LNCAP (cell line): ENCODE data around the gene NELFCD.

ENCODE experiments used
- TF ChIP-seq, protein P1 (sequence below): fragments of 450-650 bp; IDR thresholded peaks from 2 replicates; pipeline ENCODE4 v1.5.1; 2017; ENCODE audit warnings: mild to moderate bottlenecking

The NELFCD gene

DNA sequence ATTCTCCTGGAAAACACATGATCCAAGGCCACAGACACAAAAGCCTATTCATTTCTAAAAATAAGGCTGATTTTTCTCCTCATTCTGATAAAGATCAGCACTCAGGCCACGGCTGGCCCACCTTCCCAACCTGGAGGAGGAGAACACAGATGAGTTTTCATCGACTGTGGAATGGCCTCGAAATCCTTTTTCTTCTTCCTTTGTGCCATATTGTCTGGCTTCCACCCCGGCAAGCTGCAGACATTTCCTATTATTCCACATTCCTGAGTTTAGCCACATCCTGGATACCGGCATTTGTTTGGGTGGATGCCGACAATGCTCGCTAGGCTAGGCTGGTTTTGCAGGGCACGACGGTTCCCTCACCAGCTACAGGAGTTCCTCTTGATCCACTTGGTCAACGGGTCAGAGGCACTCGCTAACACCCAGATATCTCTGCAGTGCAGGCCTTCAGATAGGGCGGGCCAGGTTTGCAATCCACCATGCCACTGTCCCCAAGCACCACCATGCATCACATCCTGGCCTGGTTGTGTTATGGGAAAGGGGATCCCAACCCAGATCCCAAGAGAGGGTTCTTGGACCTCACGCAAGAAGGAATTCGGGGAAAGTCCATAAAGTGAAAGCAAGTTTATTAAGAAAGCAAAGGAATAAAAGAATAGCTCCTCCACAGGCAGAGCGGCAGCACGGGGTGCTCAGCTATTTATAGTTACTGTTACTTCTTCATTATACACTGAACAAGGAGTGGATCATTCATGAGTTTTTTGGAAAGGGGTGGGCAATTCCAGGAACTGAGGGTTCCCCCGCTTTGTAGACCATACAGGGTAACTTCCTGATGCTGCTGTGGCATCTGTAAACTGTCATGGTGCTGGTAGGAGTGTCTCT is 30.2 kb downstream of the NELFCD start:
- TF ChIP-seq, protein P1, sequence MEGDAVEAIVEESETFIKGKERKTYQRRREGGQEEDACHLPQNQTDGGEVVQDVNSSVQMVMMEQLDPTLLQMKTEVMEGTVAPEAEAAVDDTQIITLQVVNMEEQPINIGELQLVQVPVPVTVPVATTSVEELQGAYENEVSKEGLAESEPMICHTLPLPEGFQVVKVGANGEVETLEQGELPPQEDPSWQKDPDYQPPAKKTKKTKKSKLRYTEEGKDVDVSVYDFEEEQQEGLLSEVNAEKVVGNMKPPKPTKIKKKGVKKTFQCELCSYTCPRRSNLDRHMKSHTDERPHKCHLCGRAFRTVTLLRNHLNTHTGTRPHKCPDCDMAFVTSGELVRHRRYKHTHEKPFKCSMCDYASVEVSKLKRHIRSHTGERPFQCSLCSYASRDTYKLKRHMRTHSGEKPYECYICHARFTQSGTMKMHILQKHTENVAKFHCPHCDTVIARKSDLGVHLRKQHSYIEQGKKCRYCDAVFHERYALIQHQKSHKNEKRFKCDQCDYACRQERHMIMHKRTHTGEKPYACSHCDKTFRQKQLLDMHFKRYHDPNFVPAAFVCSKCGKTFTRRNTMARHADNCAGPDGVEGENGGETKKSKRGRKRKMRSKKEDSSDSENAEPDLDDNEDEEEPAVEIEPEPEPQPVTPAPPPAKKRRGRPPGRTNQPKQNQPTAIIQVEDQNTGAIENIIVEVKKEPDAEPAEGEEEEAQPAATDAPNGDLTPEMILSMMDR: no peak

DNA sequence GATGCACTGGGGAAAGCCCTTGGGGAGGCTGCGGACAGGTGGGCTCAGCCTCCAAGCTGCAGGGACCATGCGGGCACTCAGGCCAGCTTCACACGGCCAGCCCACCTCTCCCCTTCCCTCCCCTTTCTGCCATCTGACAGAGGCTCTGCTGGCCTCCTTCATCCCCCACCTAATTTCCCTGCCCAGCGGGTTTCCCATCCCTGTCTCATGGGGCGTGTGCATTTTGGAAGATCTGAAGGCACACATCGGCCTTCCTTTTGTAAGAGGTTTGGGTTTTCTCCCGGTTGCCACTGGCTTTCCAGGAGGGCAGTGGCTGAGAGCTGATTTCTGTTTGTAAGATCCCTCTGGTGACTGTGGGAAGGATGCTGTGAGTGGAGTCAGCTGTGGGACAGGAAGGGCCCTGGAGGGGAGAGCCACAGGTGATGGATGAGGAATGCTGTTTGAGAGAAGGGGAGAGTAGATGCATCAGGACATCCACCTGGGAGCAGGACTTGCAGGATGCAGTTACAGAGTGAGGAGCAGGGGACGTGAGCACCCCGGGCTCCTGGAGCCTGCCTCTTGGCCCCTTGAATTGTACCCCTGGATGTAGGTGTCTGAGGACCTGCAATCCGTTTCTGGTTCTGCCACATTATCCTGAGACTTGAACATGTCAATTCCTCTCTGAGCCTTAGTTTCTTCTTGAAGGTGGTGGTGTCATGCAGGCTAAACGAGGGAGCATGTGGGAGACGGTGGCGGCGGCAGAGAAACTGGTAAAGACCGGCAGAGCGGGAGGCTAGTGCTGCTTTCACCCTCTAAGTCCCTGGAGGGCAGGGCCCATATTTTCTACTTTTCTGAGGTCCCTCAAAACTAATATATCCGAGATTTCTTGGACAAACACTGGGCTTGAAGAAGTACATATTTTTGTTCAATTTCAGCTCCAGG is 32.2 kb downstream of the NELFCD start:
- TF ChIP-seq, protein P1: no peak

DNA sequence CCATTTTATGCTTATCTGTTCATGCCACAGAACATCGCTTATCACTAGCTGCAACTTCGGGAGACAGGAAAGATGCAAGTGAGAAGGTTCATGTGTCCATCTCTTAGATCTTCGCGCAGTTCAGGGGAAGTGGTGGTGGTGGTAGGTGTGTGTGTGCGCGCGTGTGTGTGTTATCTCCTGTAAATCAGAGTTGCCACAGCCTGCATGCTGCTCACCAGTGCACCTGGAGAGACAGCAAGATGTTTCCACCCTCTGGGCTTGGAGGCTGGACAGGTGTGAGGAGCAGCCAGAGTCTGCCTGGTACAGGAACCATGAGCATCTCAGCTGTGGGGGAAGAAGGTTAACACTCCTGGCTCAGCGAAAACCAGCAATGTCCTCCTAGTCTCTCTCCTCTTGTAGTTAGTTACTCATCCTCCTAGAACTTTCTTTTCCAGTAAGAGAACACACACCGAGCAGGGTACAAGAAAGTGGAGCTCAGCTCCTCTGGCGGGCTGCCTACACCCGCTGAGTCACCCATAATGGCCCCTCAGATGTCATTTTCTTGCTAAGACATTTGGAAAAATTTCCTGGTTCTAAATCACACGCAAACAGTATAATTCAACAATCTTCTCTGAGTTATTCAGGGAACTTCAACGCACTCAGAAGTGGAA is 33.0 kb downstream of the NELFCD start:
- TF ChIP-seq, protein P1: no peak

DNA sequence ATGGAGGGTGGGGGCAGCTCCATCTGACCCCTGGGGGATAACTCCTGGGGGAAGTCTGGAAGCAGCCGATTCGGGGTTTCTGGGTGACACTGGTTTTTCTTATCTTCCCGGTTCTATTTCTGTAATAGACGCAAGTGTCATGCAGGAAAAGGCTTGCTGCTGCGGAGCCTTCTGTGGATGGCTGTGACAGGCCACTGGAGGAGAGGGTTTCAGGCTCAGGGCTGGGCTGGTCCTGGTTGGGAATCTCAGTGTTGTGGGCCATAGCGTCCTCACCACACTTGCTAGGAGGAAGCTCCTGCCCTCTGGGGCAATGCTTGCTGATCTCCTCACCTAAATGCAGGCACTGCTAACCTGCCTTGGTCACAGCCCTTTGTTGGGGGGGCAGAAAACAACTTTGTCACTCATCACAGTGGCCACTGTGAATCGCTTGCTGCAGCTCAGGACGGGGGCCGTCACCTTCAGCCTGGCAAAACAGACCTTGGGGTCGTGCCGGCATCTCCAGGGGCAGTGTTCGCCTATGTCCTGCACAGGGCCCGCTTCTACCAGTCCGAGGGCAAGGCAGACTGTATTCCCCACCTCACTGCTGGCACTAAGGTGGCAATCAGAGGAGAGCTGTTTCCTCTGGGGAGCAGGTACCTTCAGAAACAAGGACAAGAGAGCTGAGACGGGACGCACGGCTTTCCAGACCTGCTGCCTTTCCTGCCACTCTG is 33.8 kb downstream of the NELFCD start:
- TF ChIP-seq, protein P1: no peak

DNA sequence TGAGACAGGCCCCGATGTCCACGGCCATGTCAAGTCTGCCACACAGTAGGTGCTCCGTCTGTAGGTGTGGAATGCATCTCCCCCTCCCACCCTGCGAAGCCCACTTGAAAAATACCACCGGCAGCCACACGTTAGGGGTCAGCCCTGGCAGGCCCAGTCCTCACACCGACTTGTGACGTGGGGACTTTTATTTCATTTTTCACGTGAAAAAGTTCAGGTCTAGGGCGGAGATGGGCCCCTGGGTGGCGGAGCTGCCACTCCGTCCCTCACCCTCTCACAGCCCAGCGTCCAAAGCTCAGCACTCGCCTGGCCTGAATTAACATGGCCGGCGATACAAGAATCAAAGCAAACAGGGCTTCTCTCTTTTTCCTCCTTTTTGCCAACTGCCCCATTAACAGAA is 34.4 kb downstream of the NELFCD start:
- TF ChIP-seq, protein P1: no peak

DNA sequence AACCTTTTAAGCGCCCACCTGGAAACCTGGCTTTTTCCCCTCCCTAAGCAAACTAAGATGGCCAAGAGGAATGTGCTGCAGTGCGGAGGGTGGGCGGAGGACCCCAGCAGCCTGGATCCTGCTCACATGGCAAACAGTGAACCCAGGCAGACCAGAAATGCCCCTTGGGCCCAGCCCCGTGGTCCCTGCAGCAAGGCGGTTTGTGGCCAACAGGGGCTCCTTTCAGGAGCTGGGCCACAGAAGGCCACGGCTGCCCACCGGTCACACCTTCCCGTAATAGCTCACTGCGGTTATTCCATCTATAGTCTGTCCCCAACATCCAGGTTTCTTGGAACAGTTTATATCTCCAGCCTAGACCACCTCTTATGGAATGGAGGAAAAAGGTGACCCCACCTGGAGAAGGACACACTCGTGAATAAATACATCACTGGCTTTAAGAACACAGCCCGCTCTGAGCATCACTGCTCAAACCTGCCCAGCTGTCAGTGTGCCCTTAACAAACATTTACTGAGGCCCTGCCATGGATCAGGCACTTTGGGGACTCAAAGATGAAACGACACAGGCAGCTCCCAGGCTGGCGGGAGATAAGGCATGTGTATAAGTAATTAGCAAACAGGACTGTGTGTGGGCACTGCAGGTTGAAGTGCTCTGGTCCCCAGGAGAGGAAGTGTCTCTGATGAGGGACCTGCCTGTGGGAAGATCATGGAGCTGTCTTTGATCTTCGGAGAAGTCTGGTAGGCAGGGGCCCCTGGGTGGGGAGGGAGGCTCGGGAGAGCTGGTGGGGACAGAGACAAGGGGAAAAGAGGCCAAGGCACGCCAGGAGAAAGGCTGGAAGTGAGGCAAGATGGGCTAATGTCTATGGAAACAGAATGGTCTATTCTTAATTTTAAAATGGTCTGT is 35.0 kb downstream of the NELFCD start:
- TF ChIP-seq, protein P1: no peak
